ENCODE results near the gene DDX42.

DNA sequence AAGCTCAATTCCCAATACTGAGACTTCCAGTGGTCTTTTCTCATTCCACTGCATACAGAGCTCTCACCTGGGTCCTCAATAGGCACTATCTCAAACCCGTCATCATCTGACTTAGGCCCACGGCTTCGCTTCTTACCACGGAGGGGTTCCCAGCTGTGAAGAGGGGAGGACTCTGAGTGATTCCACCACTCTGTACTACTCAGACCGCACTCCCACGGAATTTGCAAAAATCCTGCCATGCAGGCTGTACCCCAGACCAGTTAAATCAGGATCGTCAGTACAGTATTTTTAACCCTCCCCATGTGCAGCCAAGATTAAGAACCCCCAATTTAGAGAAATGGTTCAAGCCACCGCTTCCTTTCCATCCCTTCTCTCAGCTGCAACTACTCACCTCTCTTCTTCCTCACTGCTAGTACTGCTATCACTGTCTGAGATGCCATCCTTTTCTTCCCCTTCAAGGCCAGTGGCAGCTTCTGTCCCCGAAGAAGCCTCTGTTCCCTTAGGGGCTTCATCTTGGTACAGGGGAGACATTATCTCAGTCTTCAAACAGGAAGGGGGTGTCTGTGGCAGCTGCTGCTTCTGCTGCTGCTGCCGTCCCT lies 47.1 kb downstream of the DDX42 start:
- TF ChIP-seq, protein P1, sequence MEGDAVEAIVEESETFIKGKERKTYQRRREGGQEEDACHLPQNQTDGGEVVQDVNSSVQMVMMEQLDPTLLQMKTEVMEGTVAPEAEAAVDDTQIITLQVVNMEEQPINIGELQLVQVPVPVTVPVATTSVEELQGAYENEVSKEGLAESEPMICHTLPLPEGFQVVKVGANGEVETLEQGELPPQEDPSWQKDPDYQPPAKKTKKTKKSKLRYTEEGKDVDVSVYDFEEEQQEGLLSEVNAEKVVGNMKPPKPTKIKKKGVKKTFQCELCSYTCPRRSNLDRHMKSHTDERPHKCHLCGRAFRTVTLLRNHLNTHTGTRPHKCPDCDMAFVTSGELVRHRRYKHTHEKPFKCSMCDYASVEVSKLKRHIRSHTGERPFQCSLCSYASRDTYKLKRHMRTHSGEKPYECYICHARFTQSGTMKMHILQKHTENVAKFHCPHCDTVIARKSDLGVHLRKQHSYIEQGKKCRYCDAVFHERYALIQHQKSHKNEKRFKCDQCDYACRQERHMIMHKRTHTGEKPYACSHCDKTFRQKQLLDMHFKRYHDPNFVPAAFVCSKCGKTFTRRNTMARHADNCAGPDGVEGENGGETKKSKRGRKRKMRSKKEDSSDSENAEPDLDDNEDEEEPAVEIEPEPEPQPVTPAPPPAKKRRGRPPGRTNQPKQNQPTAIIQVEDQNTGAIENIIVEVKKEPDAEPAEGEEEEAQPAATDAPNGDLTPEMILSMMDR (IDR thresholded peaks at IDR 0.05): no peak
- no peak for TF ChIP-seq POLR2A (IDR thresholded peaks at IDR 0.05)

Measured in testis (tissue), 2 donors.